HepG2 (cell line): Measurements from ENCODE around the gene SNED1. TPM values are rescaled to one million over a fixed set of nuclear protein-coding genes. Genes with fewer than 3 reads are reported as not detected.

Experiments used
- ATAC-seq: fragments of 200-7000 bp; cut with Tn5 transposase; 3 replicates; pipeline ENCODE4 v1.9.1; 2020; ENCODE audit warnings: mild to moderate bottlenecking, moderate library complexity
- BruUV-seq: library from RNA; stranded (reverse); fragments of 400-500 nt; replicated peaks from 2 replicates; lab custom pipeline; 2021; lab: Mats Ljungman, UMichigan
- CTCF ChIA-PET: fragments of 300-600 bp; formaldehyde crosslinking; extraction: SDS; loops from one replicate; lab custom pipeline; 2021; ENCODE audit warnings: low total read pairs, inconsistent platforms, low intra/inter-chr PET ratio; lab: Yijun Ruan, JAX
- POLR2A ChIA-PET: fragments of 350-600 bp; sonication (Branson Sonifier 250); formaldehyde crosslinking; loops from one replicate; lab custom pipeline; 2020; ENCODE audit warnings: antibody characterized with exemption, inconsistent platforms; lab: Yijun Ruan, JAX
- DNase-seq: peaks from one replicate; pipeline ENCODE4 v3.0.0-alpha.2; 2015; ENCODE audit warnings: low spot score
- FAIRE-seq: peaks from 3 replicates; lab custom pipeline; 2011; peaks lifted over from hg19 to GRCh38; lab: Jason Lieb, UNC
- H2AFZ ChIP-seq: one replicate; pipeline ENCODE4 v1.6.1; 2011; ENCODE audit warnings: low read length, inconsistent platforms
- H3K27ac ChIP-seq: fragments of 300-600 bp; 3 replicates; pipeline ENCODE4 v1.8.0; 2011; ENCODE audit warnings: mixed run types, mild to moderate bottlenecking, mixed read lengths, low read length, inconsistent platforms; ENCODE audit not compliant: insufficient read depth; ENCODE audit errors: extremely low read length
- H3K27me3 ChIP-seq, 2 experiments: fragments of 200-600 bp in 1 of 2; 2 replicates in 1 of 2; 3 replicates in 1 of 2; pipeline versions ENCODE4 v1.6.0 to v1.8.0; 2011; ENCODE audit warnings: low read length in 2 of 2, mild to moderate bottlenecking in 2 of 2, moderate library complexity in 2 of 2, inconsistent platforms in 1 of 2; ENCODE audit not compliant: insufficient read depth in 2 of 2, control insufficient read depth in 1 of 2
- H3K36me3 ChIP-seq, 2 experiments: fragments of 200-600 bp in 1 of 2; replicated peaks in 1 of 2; 2 replicates in 1 of 2; 3 replicates in 1 of 2; pipeline versions ENCODE4 v1.5.1 to v1.8.0; 2011; ENCODE audit warnings: low read length in 2 of 2, inconsistent platforms in 1 of 2; ENCODE audit not compliant: insufficient read depth in 2 of 2, control insufficient read depth in 1 of 2
- H3K4me1 ChIP-seq: 2 replicates; pipeline ENCODE4 v1.5.1; 2012; ENCODE audit warnings: low read length, inconsistent platforms; ENCODE audit not compliant: insufficient read depth
- H3K4me2 ChIP-seq: 2 replicates; pipeline ENCODE4 v1.6.0; 2011; ENCODE audit warnings: low read depth, low read length, inconsistent platforms
- H3K4me3 ChIP-seq, 3 experiments: fragments of 200-600 bp in 1 of 3; sonication (generic), shearing (Covaris generic) in 1 of 3; replicated peaks in 1 of 3; 2 replicates each; pipeline ENCODE4 v1.5.1; 2011 to 2016; ENCODE audit warnings: low read length in 3 of 3, inconsistent platforms in 2 of 3, low read depth in 2 of 3, mild to moderate bottlenecking in 2 of 3, control low read depth in 1 of 3, mixed read lengths in 1 of 3; ENCODE audit not compliant: insufficient read depth in 1 of 3
- H3K79me2 ChIP-seq: one replicate; pipeline ENCODE4 v1.6.1; 2011; ENCODE audit warnings: low read length, inconsistent platforms; ENCODE audit not compliant: insufficient read depth
- H3K9ac ChIP-seq: 2 replicates; pipeline ENCODE4 v1.6.0; 2011; ENCODE audit warnings: mild to moderate bottlenecking, low read depth, low read length, inconsistent platforms; ENCODE audit not compliant: insufficient read depth
- H3K9me3 ChIP-seq: 2 replicates; pipeline ENCODE4 v1.5.1; 2012; ENCODE audit warnings: mild to moderate bottlenecking, low read length
- H4K20me1 ChIP-seq: 2 replicates; pipeline ENCODE4 v1.6.0; 2011; ENCODE audit warnings: inconsistent platforms, mild to moderate bottlenecking, low read length, moderate library complexity; ENCODE audit not compliant: insufficient read depth
- GTF3A ChIP-seq: sonication (generic); formaldehyde crosslinking; conservative IDR thresholded peaks from 2 replicates; pipeline ENCODE4 v1.4.0; 2020; ENCODE audit warnings: mild to moderate bottlenecking, missing genetic modification reagents
- PCBP1 ChIP-seq: fragments of 200-400 bp; formaldehyde crosslinking; IDR thresholded peaks from 2 replicates; pipeline ENCODE4 v1.6.1; 2017; ENCODE audit warnings: mild to moderate bottlenecking, low read depth, low read length, borderline replicate concordance
- ZNF264 ChIP-seq: sonication (generic); formaldehyde crosslinking; IDR thresholded peaks from 2 replicates; pipeline ENCODE4 v1.4.0; 2020; ENCODE audit warnings: missing genetic modification reagents
- ZNF547 ChIP-seq: sonication (generic); formaldehyde crosslinking; IDR thresholded peaks from 2 replicates; pipeline ENCODE4 v1.5.1; 2020; ENCODE audit warnings: mild to moderate bottlenecking, missing genetic modification reagents
- ZNF883 ChIP-seq: sonication (generic); formaldehyde crosslinking; IDR thresholded peaks from 2 replicates; pipeline ENCODE4 v1.5.1; 2020; ENCODE audit warnings: mild to moderate bottlenecking, missing genetic modification reagents; ENCODE audit errors: not compliant biosample characterization
- WGBS: methylation state at CpG from one replicate; pipeline ENCODE4 v1.1.6; 2017; ENCODE audit warnings: low lambda C conversion rate; 5-methylcytosine and 5-hydroxymethylcytosine counted together
- in situ Hi-C: cut with HindIII; loops from 2 replicates; pipeline ENCODE4 v1.10.0; 2017; ENCODE audit warnings: low pct_unique_long_range_greater_than_20kb; ENCODE audit not compliant: extremely low pct_ligation_motif_present
- intact Hi-C: fragments of 100-400 bp; cut with micrococcal nuclease; formaldehyde crosslinking; loops from one replicate; pipeline ENCODE4 v1.10.0; 2022; ENCODE audit not compliant: unreplicated experiment
- polyA plus RNA-seq, 8 experiments: library from polyadenylated mRNA; depleted of rRNA in 3 of 8; stranded (reverse) in 7 of 8; unstranded in 1 of 8; fragments of >200 nt; fragmentation: Illumina TruSeq in 4 of 8; extraction: Trizol in 4 of 8; gene quantifications; 2 replicates each; pipeline versions ENCODE4 v1.2.1 to v1.2.3, GENCODE V29; 2011 to 2016; ENCODE audit warnings: low read depth in 4 of 8, missing spikeins in 1 of 8, mixed read lengths in 1 of 8; ENCODE audit not compliant: insufficient read depth in 1 of 8
- total RNA-seq, 5 experiments: library from RNA; depleted of rRNA; stranded (reverse); fragments of >200 nt; fragmentation: Illumina TruSeq; extraction: Trizol; gene quantifications; 2 replicates each; pipeline ENCODE4 v1.2.3, GENCODE V29; 2016; ENCODE audit warnings: low read depth in 1 of 5
- TF ChIP-seq, protein P1 (sequence below): conservative IDR thresholded peaks from 2 replicates; pipeline ENCODE4 v1.6.1; 2018; ENCODE audit warnings: missing genetic modification reagents
- TF ChIP-seq, protein P2 (sequence below): sonication (generic); formaldehyde crosslinking; IDR thresholded peaks from 2 replicates; pipeline ENCODE4 v1.5.1; 2020; ENCODE audit warnings: mild to moderate bottlenecking, missing genetic modification reagents, moderate library complexity

SNED1 gene
- total and polyA plus RNA-seq, 2 of the 13 experiments (the other 11 are each of a cell fraction or from before 2014, with no cell fraction given) = 0.15 to 0.65 TPM

DNA sequence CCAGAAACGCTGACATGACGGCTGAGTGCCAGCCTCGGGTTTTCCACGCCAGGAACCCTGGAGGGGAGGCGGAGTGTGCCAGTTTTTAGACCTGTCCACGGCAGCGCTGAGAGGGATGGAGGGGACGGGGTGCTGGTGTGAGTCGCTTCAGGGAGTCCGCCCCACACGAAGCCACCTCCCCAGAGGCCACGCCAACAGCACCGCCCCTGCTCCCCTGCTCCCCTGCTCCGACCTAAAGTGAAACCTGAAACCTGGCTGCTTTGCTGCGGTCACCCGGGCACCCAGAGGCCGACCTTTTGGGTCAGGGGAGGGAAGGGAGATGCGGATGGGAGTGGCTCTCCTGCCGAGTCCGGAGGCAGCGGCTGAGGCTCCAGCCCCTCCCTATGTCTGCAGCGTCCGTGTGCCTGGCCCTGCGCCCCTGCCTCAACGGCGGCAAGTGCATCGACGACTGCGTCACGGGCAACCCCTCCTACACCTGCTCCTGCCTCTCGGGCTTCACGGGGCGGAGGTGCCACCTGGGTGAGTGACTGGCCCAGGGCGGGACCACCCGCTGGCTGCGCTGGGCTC is 38.1 kb downstream of the SNED1 start (continued):
- TF ChIP-seq PCBP1 (0 out of 2 replicates have a peak, but pooled peaks have one; percentile 13), ZNF264 (no peak)
- TF ChIP-seq, protein P1, sequence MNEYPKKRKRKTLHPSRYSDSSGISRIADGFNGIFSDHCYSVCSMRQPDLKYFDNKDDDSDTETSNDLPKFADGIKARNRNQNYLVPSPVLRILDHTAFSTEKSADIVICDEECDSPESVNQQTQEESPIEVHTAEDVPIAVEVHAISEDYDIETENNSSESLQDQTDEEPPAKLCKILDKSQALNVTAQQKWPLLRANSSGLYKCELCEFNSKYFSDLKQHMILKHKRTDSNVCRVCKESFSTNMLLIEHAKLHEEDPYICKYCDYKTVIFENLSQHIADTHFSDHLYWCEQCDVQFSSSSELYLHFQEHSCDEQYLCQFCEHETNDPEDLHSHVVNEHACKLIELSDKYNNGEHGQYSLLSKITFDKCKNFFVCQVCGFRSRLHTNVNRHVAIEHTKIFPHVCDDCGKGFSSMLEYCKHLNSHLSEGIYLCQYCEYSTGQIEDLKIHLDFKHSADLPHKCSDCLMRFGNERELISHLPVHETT (CRISPR knock-in tag) = no peak
- TF ChIP-seq, all 625 proteins: peak for 11

DNA sequence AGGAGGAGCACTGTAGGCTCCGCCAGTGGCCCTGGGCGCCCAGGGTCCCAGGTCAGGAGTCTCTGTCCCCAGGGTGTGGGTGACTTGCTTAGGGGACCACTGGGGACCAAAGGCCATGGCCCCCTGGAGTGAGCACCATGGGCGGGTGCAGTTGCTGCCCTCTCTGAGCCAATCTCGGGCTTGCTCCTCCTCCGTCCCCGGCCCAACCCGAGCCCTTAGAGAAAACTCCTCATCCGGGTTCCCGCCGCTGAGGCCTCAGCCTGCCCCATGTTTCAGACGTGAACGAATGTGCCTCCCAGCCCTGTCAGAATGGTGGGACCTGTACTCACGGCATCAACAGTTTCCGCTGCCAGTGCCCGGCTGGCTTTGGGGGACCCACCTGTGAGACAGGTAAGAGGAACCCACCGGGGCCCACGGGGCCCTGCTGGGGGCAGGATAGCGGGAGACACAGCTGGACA is 38.6 kb downstream of the SNED1 start:
- in situ Hi-C loops (no loop called here), intact Hi-C loops (no loop called here)
- Histone ChIP-seq H3K36me3 (no peaks in the 10 kb centered on the region), H3K27ac (no peak overlapping the region), H3K4me3 (peak overlapping the region in 1 of 3 experiments; percentile 33; a peak in 1 of 6 replicates), H3K79me2 (no peaks in the 10 kb centered on the region), H3K27me3 (peaks cover 2 to 23% of the 10 kb centered on the region in 2 experiments; a peak in 3 of 5 replicates), H3K9me3 (no peaks in the 10 kb centered on the region), H4K20me1 (no peaks in the 10 kb centered on the region; the same call in 1 of the 2 replicates), H3K4me2 (0 out of 2 replicates have a peak overlapping the region, but pooled peaks have one; percentile 46), H3K9ac (no peak overlapping the region), H2AFZ (no peak overlapping the region)
- DNase-seq (no peak), FAIRE-seq (no peak), ATAC-seq (no peak)
- CTCF ChIA-PET = no interaction called here
- no TSS peak for BruUV-seq
- POLR2A ChIA-PET = no interaction called here
- WGBS = 71% methylated on average over 12 of the region's 18 CpGs
- 0 out of 2 replicates have a peak, but pooled peaks have one; percentile 59 for TF ChIP-seq ZNF547
- TF ChIP-seq, protein P2, sequence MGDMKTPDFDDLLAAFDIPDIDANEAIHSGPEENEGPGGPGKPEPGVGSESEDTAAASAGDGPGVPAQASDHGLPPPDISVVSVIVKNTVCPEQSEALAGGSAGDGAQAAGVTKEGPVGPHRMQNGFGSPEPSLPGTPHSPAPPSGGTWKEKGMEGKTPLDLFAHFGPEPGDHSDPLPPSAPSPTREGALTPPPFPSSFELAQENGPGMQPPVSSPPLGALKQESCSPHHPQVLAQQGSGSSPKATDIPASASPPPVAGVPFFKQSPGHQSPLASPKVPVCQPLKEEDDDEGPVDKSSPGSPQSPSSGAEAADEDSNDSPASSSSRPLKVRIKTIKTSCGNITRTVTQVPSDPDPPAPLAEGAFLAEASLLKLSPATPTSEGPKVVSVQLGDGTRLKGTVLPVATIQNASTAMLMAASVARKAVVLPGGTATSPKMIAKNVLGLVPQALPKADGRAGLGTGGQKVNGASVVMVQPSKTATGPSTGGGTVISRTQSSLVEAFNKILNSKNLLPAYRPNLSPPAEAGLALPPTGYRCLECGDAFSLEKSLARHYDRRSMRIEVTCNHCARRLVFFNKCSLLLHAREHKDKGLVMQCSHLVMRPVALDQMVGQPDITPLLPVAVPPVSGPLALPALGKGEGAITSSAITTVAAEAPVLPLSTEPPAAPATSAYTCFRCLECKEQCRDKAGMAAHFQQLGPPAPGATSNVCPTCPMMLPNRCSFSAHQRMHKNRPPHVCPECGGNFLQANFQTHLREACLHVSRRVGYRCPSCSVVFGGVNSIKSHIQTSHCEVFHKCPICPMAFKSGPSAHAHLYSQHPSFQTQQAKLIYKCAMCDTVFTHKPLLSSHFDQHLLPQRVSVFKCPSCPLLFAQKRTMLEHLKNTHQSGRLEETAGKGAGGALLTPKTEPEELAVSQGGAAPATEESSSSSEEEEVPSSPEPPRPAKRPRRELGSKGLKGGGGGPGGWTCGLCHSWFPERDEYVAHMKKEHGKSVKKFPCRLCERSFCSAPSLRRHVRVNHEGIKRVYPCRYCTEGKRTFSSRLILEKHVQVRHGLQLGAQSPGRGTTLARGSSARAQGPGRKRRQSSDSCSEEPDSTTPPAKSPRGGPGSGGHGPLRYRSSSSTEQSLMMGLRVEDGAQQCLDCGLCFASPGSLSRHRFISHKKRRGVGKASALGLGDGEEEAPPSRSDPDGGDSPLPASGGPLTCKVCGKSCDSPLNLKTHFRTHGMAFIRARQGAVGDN = peak; percentile 6
- peak; percentile 26 for TF ChIP-seq ZNF883
- no peak for TF ChIP-seq GTF3A (CRISPR knock-in tag)
- TF ChIP-seq, all 625 proteins: peak for 3
- peaks cover 20% of the 10 kb centered on the region for H3K4me1 ChIP-seq
